ENCODE results near the gene CALCB. TPM values are rescaled to one million over a fixed set of nuclear protein-coding genes. Genes with fewer than 3 reads are reported as not detected.

Gene CALCB
- total RNA-seq, 1 donor from 2014 or later, result 0.29 TPM

GRCh38 chr11:15099267-15099666 lies 25.9 kb downstream of the CALCB start:
- H3K4me3 ChIP-seq (ENCODE audit: low read depth, low read length), result no peak overlapping the region
- no peak for TF ChIP-seq CTCF (conservative IDR thresholded peaks at IDR 0.05; ENCODE audit: low read depth, low read length)
- DNase-seq (ENCODE audit: low read depth), result no peak

GRCh38 chr11:15101072-15101709 lies 27.8 kb downstream of the CALCB start:
- DNase-seq (ENCODE audit: low read depth), result no peak
- peak; percentile 99 for TF ChIP-seq CTCF (conservative IDR thresholded peaks at IDR 0.05; ENCODE audit: low read depth, low read length)
- H3K4me3 ChIP-seq (ENCODE audit: low read depth, low read length), result no peak overlapping the region

GRCh38 chr11:15104166-15104565 lies 30.8 kb downstream of the CALCB start:
- TF ChIP-seq CTCF (conservative IDR thresholded peaks at IDR 0.05; ENCODE audit: low read depth, low read length), result no peak
- DNase-seq (ENCODE audit: low read depth), result no peak

GRCh38 chr11:15106201-15106965 lies 33.0 kb downstream of the CALCB start:
- H3K4me3 ChIP-seq (ENCODE audit: low read depth, low read length), result no peak overlapping the region
- TF ChIP-seq CTCF (conservative IDR thresholded peaks at IDR 0.05; ENCODE audit: low read depth, low read length), result no peak
- DNase-seq (ENCODE audit: low read depth), result no peak

More at GRCh38 chr11:15104166-15104565, 30.8 kb downstream of the CALCB start:
- no peak overlapping the region for H3K4me3 ChIP-seq (ENCODE audit: low read depth, low read length)

- DNase-seq (ENCODE audit: low read depth), result no peak
- TF ChIP-seq CTCF (conservative IDR thresholded peaks at IDR 0.05; ENCODE audit: low read depth, low read length), result no peak
- H3K4me3 ChIP-seq (ENCODE audit: low read depth, low read length), result no peak overlapping the region
These were observed 34.5 kb downstream of the CALCB start for GRCh38 chr11:15107730-15108515.

- DNase-seq (ENCODE audit: low read depth), result no peak
- H3K4me3 ChIP-seq (ENCODE audit: low read depth, low read length), result no peak overlapping the region
- TF ChIP-seq CTCF (conservative IDR thresholded peaks at IDR 0.05; ENCODE audit: low read depth, low read length), result no peak
These were observed 35.3 kb downstream of the CALCB start for GRCh38 chr11:15108592-15109130.
